AG09309 (cell line): Measurements from ENCODE around the gene FCHSD2.
A peak's percentile ranks its signal among the peaks of the same experiment; 100 is the strongest.

ENCODE experiments used
- DNase-seq: peaks from one replicate; pipeline ENCODE4 v3.0.0-alpha.2; 2010; ENCODE audit warnings: low read depth
- H3K4me3 ChIP-seq: 2 replicates; pipeline ENCODE4 v1.5.1; 2011; ENCODE audit warnings: mild to moderate bottlenecking, low read depth, low read length, moderate library complexity; ENCODE audit not compliant: control insufficient read depth
- CTCF ChIP-seq: IDR thresholded peaks from 2 replicates; pipeline ENCODE4 v1.5.1; 2011; ENCODE audit warnings: mild to moderate bottlenecking, low read depth, low read length, inconsistent platforms; ENCODE audit not compliant: insufficient read depth, control insufficient read depth; ENCODE audit errors: missing control alignments

Gene FCHSD2

GRCh38 chr11:72848846-72849466 lies 293.2 kb downstream of the FCHSD2 start:
- DNase-seq = no peak
- peak; percentile 73 for TF ChIP-seq CTCF
- no peak overlapping the region for H3K4me3 ChIP-seq

- peak; percentile 82 for DNase-seq
- TF ChIP-seq CTCF = no peak
- no peak overlapping the region for H3K4me3 ChIP-seq
Measured at GRCh38 chr11:72844356-72844755, 297.8 kb downstream of the FCHSD2 start.

- no peak for DNase-seq
- no peak for TF ChIP-seq CTCF
- H3K4me3 ChIP-seq = no peak overlapping the region
Measured at GRCh38 chr11:72842653-72843330, 299.3 kb downstream of the FCHSD2 start.

GRCh38 chr11:72842126-72842525 lies 300.0 kb downstream of the FCHSD2 start:
- DNase-seq = no peak
- no peak for TF ChIP-seq CTCF

GRCh38 chr11:72841397-72841796 lies 300.7 kb downstream of the FCHSD2 start:
- no peak for TF ChIP-seq CTCF
- no peak overlapping the region for H3K4me3 ChIP-seq
- DNase-seq = no peak

More at GRCh38 chr11:72842126-72842525, 300.0 kb downstream of the FCHSD2 start:
- no peak overlapping the region for H3K4me3 ChIP-seq

- no peak overlapping the region for H3K4me3 ChIP-seq
- TF ChIP-seq CTCF = no peak
- DNase-seq = peak; percentile 81
Measured at GRCh38 chr11:72840780-72841179, 301.3 kb downstream of the FCHSD2 start.
